ENCODE data around the gene MED16.

The MED16 gene

DNA sequence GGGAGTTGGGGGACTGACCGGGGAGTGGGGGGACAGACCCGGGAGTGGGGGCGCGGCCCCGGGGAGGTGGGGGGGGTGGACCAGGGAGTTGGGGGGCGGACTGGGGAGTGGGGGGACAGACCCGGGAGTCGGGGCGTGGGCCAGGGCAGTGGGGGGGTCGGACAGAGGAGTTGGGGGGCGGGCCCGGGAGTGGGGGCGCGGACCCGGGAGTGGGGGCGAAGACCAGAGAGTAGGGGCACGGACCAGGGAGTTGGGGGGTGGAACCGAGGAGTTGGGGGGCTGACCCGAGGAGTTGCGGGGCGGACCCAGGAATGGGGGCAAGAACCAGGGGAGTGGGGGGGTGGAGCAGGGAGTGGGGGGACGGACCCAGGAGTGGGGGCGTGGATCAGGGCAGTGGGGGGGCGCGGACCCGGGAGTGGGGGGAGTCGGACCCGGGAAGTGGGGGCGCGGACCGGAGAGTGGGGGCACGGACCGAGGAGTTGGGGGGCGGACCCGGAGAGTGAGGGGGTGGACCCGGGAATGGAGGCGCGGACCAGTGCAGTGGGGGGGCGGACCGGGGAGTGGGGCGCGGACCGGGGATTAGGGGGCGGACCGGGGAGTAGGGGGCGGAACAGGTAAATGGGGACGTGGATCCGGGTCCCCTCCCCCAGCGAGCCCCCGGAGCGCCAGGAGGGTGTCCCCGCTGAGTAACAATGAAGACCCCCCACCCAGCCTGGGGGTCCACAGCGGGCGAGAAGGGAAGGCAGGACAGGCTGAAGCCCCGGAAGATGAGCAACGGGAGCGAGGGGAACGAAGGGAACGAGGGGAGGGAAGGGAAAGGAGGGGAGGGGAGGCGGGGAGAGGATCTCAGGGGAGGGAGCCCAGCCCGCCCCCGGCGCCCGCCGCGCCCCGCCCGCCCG, 19.4 kb upstream of the MED16 start:
- TF ChIP-seq TAF1 (IDR thresholded peaks at IDR 0.05; ENCODE audit: borderline replicate concordance, insufficient read depth, low read length) (no peak), FOXP2 (optimal IDR thresholded peaks at IDR 0.05; ENCODE audit: borderline replicate concordance, extremely low read depth, extremely low read length, insufficient read depth) (no peak), SIN3A (IDR thresholded peaks at IDR 0.05; ENCODE audit: borderline replicate concordance, insufficient read depth, low read length) (no peak), POLR2AphosphoS5 (IDR thresholded peaks at IDR 0.05; ENCODE audit: low read depth, low read length) (no peak)
- TF ChIP-seq, protein P1, sequence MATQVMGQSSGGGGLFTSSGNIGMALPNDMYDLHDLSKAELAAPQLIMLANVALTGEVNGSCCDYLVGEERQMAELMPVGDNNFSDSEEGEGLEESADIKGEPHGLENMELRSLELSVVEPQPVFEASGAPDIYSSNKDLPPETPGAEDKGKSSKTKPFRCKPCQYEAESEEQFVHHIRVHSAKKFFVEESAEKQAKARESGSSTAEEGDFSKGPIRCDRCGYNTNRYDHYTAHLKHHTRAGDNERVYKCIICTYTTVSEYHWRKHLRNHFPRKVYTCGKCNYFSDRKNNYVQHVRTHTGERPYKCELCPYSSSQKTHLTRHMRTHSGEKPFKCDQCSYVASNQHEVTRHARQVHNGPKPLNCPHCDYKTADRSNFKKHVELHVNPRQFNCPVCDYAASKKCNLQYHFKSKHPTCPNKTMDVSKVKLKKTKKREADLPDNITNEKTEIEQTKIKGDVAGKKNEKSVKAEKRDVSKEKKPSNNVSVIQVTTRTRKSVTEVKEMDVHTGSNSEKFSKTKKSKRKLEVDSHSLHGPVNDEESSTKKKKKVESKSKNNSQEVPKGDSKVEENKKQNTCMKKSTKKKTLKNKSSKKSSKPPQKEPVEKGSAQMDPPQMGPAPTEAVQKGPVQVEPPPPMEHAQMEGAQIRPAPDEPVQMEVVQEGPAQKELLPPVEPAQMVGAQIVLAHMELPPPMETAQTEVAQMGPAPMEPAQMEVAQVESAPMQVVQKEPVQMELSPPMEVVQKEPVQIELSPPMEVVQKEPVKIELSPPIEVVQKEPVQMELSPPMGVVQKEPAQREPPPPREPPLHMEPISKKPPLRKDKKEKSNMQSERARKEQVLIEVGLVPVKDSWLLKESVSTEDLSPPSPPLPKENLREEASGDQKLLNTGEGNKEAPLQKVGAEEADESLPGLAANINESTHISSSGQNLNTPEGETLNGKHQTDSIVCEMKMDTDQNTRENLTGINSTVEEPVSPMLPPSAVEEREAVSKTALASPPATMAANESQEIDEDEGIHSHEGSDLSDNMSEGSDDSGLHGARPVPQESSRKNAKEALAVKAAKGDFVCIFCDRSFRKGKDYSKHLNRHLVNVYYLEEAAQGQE (IDR thresholded peaks at IDR 0.05; ENCODE audit: insufficient read depth in 1 of 2, low read depth in 2 of 2, low read length in 2 of 2): no peak

DNA sequence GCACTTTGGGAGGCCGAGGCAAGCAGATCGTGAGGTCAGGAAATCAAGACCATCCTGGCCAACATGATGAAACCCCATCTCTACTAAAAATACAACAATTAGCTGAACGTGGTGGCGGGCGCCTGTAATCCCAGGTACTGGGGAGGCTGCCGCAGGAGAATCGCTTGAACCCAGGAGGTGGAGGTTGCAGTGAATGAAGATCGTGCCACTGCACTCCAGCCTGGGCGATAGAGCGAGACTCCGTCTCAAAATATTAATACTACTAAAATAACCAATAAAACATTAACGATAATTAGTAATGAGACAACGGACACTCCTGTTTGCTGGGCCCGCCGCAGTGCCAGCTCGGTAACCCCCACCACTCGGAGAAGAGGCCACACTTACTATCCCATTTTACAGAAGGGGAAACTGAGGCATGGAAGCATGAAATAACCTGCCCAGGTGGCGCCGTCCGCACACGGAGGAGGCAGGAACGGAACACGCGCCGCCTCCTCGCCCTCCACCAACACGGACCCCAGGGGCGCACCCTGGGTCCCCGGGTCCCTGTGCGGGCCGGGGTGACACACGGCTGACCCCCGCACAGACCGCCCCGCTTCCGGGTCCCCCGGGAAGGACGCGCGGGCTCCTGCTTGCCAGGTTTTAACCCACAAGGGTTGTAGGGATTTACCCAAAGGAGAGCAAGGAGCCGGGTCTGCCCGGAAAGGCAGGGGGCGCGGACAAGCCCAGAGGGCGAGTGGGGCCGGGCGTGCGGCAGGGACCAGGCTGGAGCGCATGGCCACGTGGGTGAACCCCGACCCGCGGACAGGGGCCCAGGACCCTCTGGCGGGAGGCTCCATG, 18.4 kb upstream of the MED16 start:
- TF ChIP-seq TAF1 (IDR thresholded peaks at IDR 0.05; ENCODE audit: borderline replicate concordance, insufficient read depth, low read length) (no peak), POLR2AphosphoS5 (IDR thresholded peaks at IDR 0.05; ENCODE audit: low read depth, low read length) (no peak), SIN3A (IDR thresholded peaks at IDR 0.05; ENCODE audit: borderline replicate concordance, insufficient read depth, low read length) (no peak), FOXP2 (optimal IDR thresholded peaks at IDR 0.05; ENCODE audit: borderline replicate concordance, extremely low read depth, extremely low read length, insufficient read depth) (no peak)
- TF ChIP-seq, protein P1 (IDR thresholded peaks at IDR 0.05; ENCODE audit: insufficient read depth in 1 of 2, low read depth in 2 of 2, low read length in 2 of 2): no peak

DNA sequence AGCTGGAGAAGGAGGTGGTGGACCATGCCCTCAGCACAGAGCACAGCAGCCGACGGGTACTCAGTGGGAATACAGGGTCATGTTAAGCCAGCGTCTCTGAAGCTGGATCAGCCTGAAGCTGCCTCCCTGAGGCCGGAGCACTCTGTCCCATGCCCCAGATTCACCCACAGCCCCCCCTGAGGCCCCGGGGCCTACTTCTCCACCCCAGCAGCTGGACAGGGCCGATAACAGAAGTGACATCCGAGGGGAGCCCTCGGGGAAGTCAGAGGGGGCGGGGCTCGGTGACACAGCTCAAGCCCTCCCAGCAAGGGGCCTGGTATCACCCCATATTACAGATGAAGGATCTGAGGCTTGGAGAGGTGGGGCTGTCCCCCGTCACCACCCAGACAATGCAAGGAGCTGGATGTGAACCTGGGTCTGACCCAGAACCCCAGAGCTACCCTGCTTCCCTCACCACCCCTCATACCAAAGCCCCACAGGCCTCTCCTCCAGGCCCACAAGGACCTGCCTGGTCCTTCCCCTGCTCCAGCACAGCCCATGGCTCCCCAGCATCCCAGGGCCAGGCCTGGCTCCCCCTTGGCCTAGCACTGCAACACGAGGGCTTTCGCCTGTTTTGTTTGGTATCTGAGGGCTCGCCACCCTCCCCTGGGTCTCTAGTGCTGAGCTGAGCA, 14.3 kb upstream of the MED16 start:
- no peak for TF ChIP-seq SIN3A (IDR thresholded peaks at IDR 0.05; ENCODE audit: borderline replicate concordance, insufficient read depth, low read length)
- TF ChIP-seq TAF1 (IDR thresholded peaks at IDR 0.05; ENCODE audit: borderline replicate concordance, insufficient read depth, low read length): no peak
- TF ChIP-seq, protein P1 (IDR thresholded peaks at IDR 0.05; ENCODE audit: insufficient read depth in 1 of 2, low read depth in 2 of 2, low read length in 2 of 2): no peak
- no peak for TF ChIP-seq FOXP2 (optimal IDR thresholded peaks at IDR 0.05; ENCODE audit: borderline replicate concordance, extremely low read depth, extremely low read length, insufficient read depth)
- no peak for TF ChIP-seq POLR2AphosphoS5 (IDR thresholded peaks at IDR 0.05; ENCODE audit: low read depth, low read length)

DNA sequence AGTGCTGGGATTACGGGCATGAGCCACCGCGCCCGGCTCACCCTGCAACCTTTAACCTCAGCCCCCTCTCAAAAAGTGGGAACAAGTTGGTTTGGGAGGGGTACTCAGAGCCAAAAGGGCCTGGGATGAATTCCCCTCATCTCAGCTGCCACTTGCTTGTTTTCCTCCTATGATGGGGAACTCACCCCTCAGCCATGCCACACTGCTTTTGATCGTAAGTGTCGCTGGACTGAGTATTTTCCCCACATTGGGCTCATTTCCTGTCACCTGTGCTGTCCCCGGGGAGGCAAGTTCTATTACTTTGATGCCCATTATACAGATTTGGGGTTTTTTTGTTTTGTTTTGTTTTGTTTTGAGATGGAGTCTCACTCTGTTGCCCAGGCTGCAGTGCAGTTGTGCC, 13.5 kb upstream of the MED16 start:
- TF ChIP-seq TAF1 (IDR thresholded peaks at IDR 0.05; ENCODE audit: borderline replicate concordance, insufficient read depth, low read length) (no peak), SIN3A (IDR thresholded peaks at IDR 0.05; ENCODE audit: borderline replicate concordance, insufficient read depth, low read length) (no peak), FOXP2 (optimal IDR thresholded peaks at IDR 0.05; ENCODE audit: borderline replicate concordance, extremely low read depth, extremely low read length, insufficient read depth) (no peak), POLR2AphosphoS5 (IDR thresholded peaks at IDR 0.05; ENCODE audit: low read depth, low read length) (no peak)
- TF ChIP-seq, protein P1 (IDR thresholded peaks at IDR 0.05; ENCODE audit: insufficient read depth in 1 of 2, low read depth in 2 of 2, low read length in 2 of 2): no peak

Data from PFSK-1 (cell line).